HepG2 (cell line): Measurements from ENCODE around the gene CACNA2D1. TPM values are rescaled to one million over a fixed set of nuclear protein-coding genes. Genes with fewer than 3 reads are reported as not detected.

Experiments
- ATF7-NPFF ChIP-seq: sonication (generic); formaldehyde crosslinking; IDR thresholded peaks from 2 replicates; pipeline ENCODE4 v1.8.1; 2023; ENCODE audit warnings: mild to moderate bottlenecking, low read depth, missing genetic modification reagents, moderate library complexity
- FOXA1 ChIP-seq, 2 experiments: fragments of 450-650 bp in 1 of 2; sonication (generic) in 1 of 2; formaldehyde crosslinking in 1 of 2; IDR thresholded peaks; 2 replicates each; pipeline versions ENCODE4 v1.4.0 to v1.6.1; 2016 to 2020; ENCODE audit warnings: missing genetic modification reagents in 1 of 2
- MTA3 ChIP-seq: sonication (generic); formaldehyde crosslinking; IDR thresholded peaks from 2 replicates; pipeline ENCODE4 v1.4.0; 2020; ENCODE audit warnings: missing genetic modification reagents
- MYC ChIP-seq: sonication (generic); formaldehyde crosslinking; IDR thresholded peaks from 2 replicates; pipeline ENCODE4 v1.9.0; 2021; ENCODE audit warnings: missing genetic modification reagents, borderline replicate concordance
- NAIF1 ChIP-seq: sonication (generic); formaldehyde crosslinking; IDR thresholded peaks from 2 replicates; pipeline ENCODE4 v1.5.0; 2020; ENCODE audit warnings: mild to moderate bottlenecking, missing genetic modification reagents, borderline replicate concordance
- RFX3 ChIP-seq: IDR thresholded peaks from 2 replicates; pipeline ENCODE4 v1.6.1; 2016; ENCODE audit warnings: missing biosample characterization, missing genetic modification reagents
- THRA ChIP-seq: sonication (generic); formaldehyde crosslinking; IDR thresholded peaks from 2 replicates; pipeline ENCODE4 v1.4.0; 2020; ENCODE audit warnings: missing genetic modification reagents, borderline replicate concordance
- ZFX ChIP-seq: sonication (generic); formaldehyde crosslinking; IDR thresholded peaks from 2 replicates; pipeline ENCODE4 v1.4.0; 2020; ENCODE audit warnings: mild to moderate bottlenecking, low read depth, missing genetic modification reagents, moderate library complexity
- ZKSCAN1 ChIP-seq: fragments of 150-350 bp; IDR thresholded peaks from 2 replicates; pipeline ENCODE4 v1.6.1; 2014; ENCODE audit warnings: low read length
- ZNF549 ChIP-seq: sonication (generic); formaldehyde crosslinking; IDR thresholded peaks from 2 replicates; pipeline ENCODE4 v1.5.0; 2020; ENCODE audit warnings: missing genetic modification reagents
- ZNF589 ChIP-seq: sonication (generic); formaldehyde crosslinking; conservative IDR thresholded peaks from 2 replicates; pipeline ENCODE4 v1.8.0; 2022; ENCODE audit warnings: mild to moderate bottlenecking, moderate library complexity, missing genetic modification reagents
- ZNF614 ChIP-seq: IDR thresholded peaks from 2 replicates; pipeline ENCODE4 v1.6.1; 2018; ENCODE audit warnings: missing biosample characterization, missing genetic modification reagents, inconsistent platforms, borderline replicate concordance
- ZNF784 ChIP-seq: sonication (generic); formaldehyde crosslinking; IDR thresholded peaks from 2 replicates; pipeline ENCODE4 v1.5.1; 2020; ENCODE audit warnings: missing genetic modification reagents, mild to moderate bottlenecking, borderline replicate concordance
- ZNF788 ChIP-seq: sonication (generic); formaldehyde crosslinking; IDR thresholded peaks from 2 replicates; pipeline ENCODE4 v1.5.0; 2020; ENCODE audit warnings: mild to moderate bottlenecking, missing genetic modification reagents, borderline replicate concordance
- polyA plus RNA-seq, 8 experiments: library from polyadenylated mRNA; depleted of rRNA in 3 of 8; stranded (reverse) in 7 of 8; unstranded in 1 of 8; fragments of >200 nt; fragmentation: Illumina TruSeq in 4 of 8; extraction: Trizol in 4 of 8; gene quantifications; 2 replicates each; pipeline versions ENCODE4 v1.2.1 to v1.2.3, GENCODE V29; 2011 to 2016; ENCODE audit warnings: low read depth in 4 of 8, missing spikeins in 1 of 8, mixed read lengths in 1 of 8; ENCODE audit not compliant: insufficient read depth in 1 of 8
- total RNA-seq, 5 experiments: library from RNA; depleted of rRNA; stranded (reverse); fragments of >200 nt; fragmentation: Illumina TruSeq; extraction: Trizol; gene quantifications; 2 replicates each; pipeline ENCODE4 v1.2.3, GENCODE V29; 2016; ENCODE audit warnings: low read depth in 1 of 5

CACNA2D1 gene
- total and polyA plus RNA-seq, 2 of the 13 experiments (the other 11 are each of a cell fraction or from before 2014, with no cell fraction given): not detected

- TF ChIP-seq ZNF549 (CRISPR knock-in tag) (no peak), ATF7-NPFF (no peak), ZNF788 (no peak), ZKSCAN1 (no peak), RFX3 (no peak), MTA3 (CRISPR knock-in tag) (no peak), THRA (CRISPR knock-in tag) (no peak), ZNF784 (CRISPR knock-in tag) (no peak), FOXA1 (IDR thresholded peaks at IDR 0.05) (no peak), FOXA1 (CRISPR knock-in tag; IDR thresholded peaks at IDR 0.05) (no peak), ZFX (CRISPR knock-in tag) (no peak), ZNF614 (CRISPR knock-in tag) (no peak), NAIF1 (CRISPR knock-in tag) (no peak), MYC (CRISPR knock-in tag) (no peak), ZNF589 (CRISPR knock-in tag) (no peak)
Observed at GRCh38 chr7:81925530-81925929, 518.0 kb downstream of the CACNA2D1 start (continued).
